HEK293 (cell line): Measurements from ENCODE around the gene ZNF189.

Experiments
- CTCF ChIA-PET: fragments of 350-600 bp; formaldehyde crosslinking; extraction: SDS; loops from one replicate; lab custom pipeline; 2021; ENCODE audit warnings: antibody characterized with exemption; lab: Yijun Ruan, JAX
- POLR2A ChIA-PET: fragments of 300-600 bp; formaldehyde crosslinking; extraction: SDS; loops from one replicate; lab custom pipeline; 2020; ENCODE audit warnings: antibody characterized with exemption, inconsistent platforms; lab: Yijun Ruan, JAX
- H3K27ac ChIP-seq: fragments of 200-500 bp; sonication (Bioruptor generic); 2 replicates; pipeline ENCODE4 v1.5.1; 2014; ENCODE audit warnings: low read depth, low read length, control low read depth, inconsistent platforms; ENCODE audit errors: extremely low read depth
- H3K36me3 ChIP-seq, 2 experiments: fragments of 200-500 bp in 1 of 2; sonication (Bioruptor generic) in 1 of 2; 1 replicate in 1 of 2; 2 replicates in 1 of 2; pipeline ENCODE4 v1.5.1; 2014 to 2017; ENCODE audit warnings: inconsistent platforms in 2 of 2, low read length in 2 of 2; ENCODE audit not compliant: control insufficient read depth in 2 of 2, insufficient read depth in 1 of 2
- H3K4me1 ChIP-seq: fragments of 200-500 bp; sonication (Bioruptor generic); 2 replicates; pipeline ENCODE4 v1.5.1; 2014; ENCODE audit warnings: mild to moderate bottlenecking, low read length, inconsistent platforms; ENCODE audit not compliant: control insufficient read depth, insufficient read depth
- H3K4me3 ChIP-seq: 2 replicates; pipeline ENCODE4 v1.5.1; 2011; ENCODE audit warnings: low read depth, mild to moderate bottlenecking, control low read depth, low read length, moderate library complexity
- H3K9me3 ChIP-seq: fragments of 200-500 bp; sonication (Bioruptor generic); 2 replicates; pipeline ENCODE4 v1.5.1; 2014; ENCODE audit warnings: low read depth, low read length, inconsistent platforms; ENCODE audit not compliant: control insufficient read depth, insufficient read depth
- AEBP2 ChIP-seq: fragments of 450-650 bp; formaldehyde crosslinking; IDR thresholded peaks from 2 replicates; pipeline ENCODE4 v1.5.1; 2016; ENCODE audit warnings: missing biosample characterization, missing genetic modification characterization, borderline replicate concordance
- BCL6B ChIP-seq: fragments of 450-650 bp; formaldehyde crosslinking; IDR thresholded peaks from 2 replicates; pipeline ENCODE4 v1.5.1; 2017; ENCODE audit warnings: missing biosample characterization, missing genetic modification characterization
- HOXA7 ChIP-seq: sonication (generic); formaldehyde crosslinking; IDR thresholded peaks from 2 replicates; pipeline ENCODE4 v1.8.1; 2022; ENCODE audit warnings: missing genetic modification reagents, borderline replicate concordance
- KLF8 ChIP-seq: fragments of 450-650 bp; formaldehyde crosslinking; IDR thresholded peaks from 2 replicates; pipeline ENCODE4 v1.5.1; 2016; ENCODE audit warnings: missing biosample characterization, missing genetic modification characterization
- OSR2 ChIP-seq: fragments of 450-650 bp; formaldehyde crosslinking; IDR thresholded peaks from 2 replicates; pipeline ENCODE4 v1.5.1; 2016; ENCODE audit warnings: missing biosample characterization, missing genetic modification characterization
- PRDM1 ChIP-seq: fragments of 450-650 bp; formaldehyde crosslinking; IDR thresholded peaks from 2 replicates; pipeline ENCODE4; 2016; ENCODE audit warnings: missing biosample characterization, missing genetic modification characterization
- PRDM4 ChIP-seq: fragments of 450-650 bp; formaldehyde crosslinking; IDR thresholded peaks from 2 replicates; pipeline ENCODE4 v1.5.1; 2017; ENCODE audit warnings: missing biosample characterization, missing genetic modification characterization
- REST ChIP-seq: fragments of 450-650 bp; formaldehyde crosslinking; IDR thresholded peaks from 2 replicates; pipeline ENCODE4 v1.5.1; 2016; ENCODE audit warnings: missing biosample characterization, missing genetic modification characterization
- ZBTB8A ChIP-seq: fragments of 450-650 bp; formaldehyde crosslinking; IDR thresholded peaks from 2 replicates; pipeline ENCODE4 v1.5.1; 2016; ENCODE audit warnings: missing biosample characterization, missing genetic modification characterization
- ZFP69B ChIP-seq: fragments of 450-650 bp; formaldehyde crosslinking; IDR thresholded peaks from 2 replicates; pipeline ENCODE4 v1.5.1; 2016; ENCODE audit warnings: missing biosample characterization, missing genetic modification characterization
- ZNF148 ChIP-seq: fragments of 450-650 bp; formaldehyde crosslinking; IDR thresholded peaks from 2 replicates; pipeline ENCODE4 v1.5.0; 2017; ENCODE audit warnings: missing biosample characterization, missing genetic modification characterization, borderline replicate concordance
- ZNF202 ChIP-seq: fragments of 450-650 bp; formaldehyde crosslinking; IDR thresholded peaks from 2 replicates; pipeline ENCODE4 v1.5.1; 2016; ENCODE audit warnings: missing biosample characterization, missing genetic modification characterization, borderline replicate concordance
- ZNF211 ChIP-seq: fragments of 450-650 bp; formaldehyde crosslinking; IDR thresholded peaks from 2 replicates; pipeline ENCODE4 v1.5.1; 2016; ENCODE audit warnings: low read depth, missing biosample characterization, missing genetic modification characterization
- ZNF221 ChIP-seq: fragments of 450-650 bp; formaldehyde crosslinking; IDR thresholded peaks from 2 replicates; pipeline ENCODE4 v1.5.1; 2017; ENCODE audit warnings: missing biosample characterization, missing genetic modification characterization, borderline replicate concordance
- ZNF335 ChIP-seq: fragments of 450-650 bp; formaldehyde crosslinking; conservative IDR thresholded peaks from 2 replicates; pipeline ENCODE4 v1.5.1; 2016; ENCODE audit warnings: missing biosample characterization, missing genetic modification characterization
- ZNF354C ChIP-seq: fragments of 450-650 bp; formaldehyde crosslinking; IDR thresholded peaks from 2 replicates; pipeline ENCODE4 v1.5.1; 2016; ENCODE audit warnings: missing biosample characterization, missing genetic modification characterization, low read depth, borderline replicate concordance
- ZNF423 ChIP-seq: fragments of 450-650 bp; formaldehyde crosslinking; IDR thresholded peaks from 2 replicates; pipeline ENCODE4 v1.5.1; 2016; ENCODE audit warnings: missing biosample characterization, missing genetic modification characterization
- ZNF514 ChIP-seq: fragments of 450-650 bp; formaldehyde crosslinking; IDR thresholded peaks from 2 replicates; pipeline ENCODE4 v1.5.1; 2016; ENCODE audit warnings: missing biosample characterization, missing genetic modification characterization
- ZNF621 ChIP-seq: fragments of 450-650 bp; formaldehyde crosslinking; IDR thresholded peaks from 2 replicates; pipeline ENCODE4 v1.5.1; 2017; ENCODE audit warnings: missing biosample characterization, missing genetic modification characterization

Gene ZNF189

GRCh38 chr9:101437806-101438232 lies 39.2 kb downstream of the ZNF189 start:
- Histone ChIP-seq H3K9me3 (no peaks in the 10 kb centered on the region), H3K36me3 (no peaks in the 10 kb centered on the region), H3K4me1 (no peaks in the 10 kb centered on the region), H3K4me3 (no peak overlapping the region), H3K27ac (no peak overlapping the region)
- ChIA-PET CTCF (interaction anchor here (1.1 kb wide), 1 partner anchor 11 kb away, joined by 3 read pairs; no protein-coding TSS in a partner anchor), POLR2A (interaction anchor here (1.1 kb wide), 1 partner anchor 11 kb away, joined by 3 read pairs; no protein-coding TSS in a partner anchor)
- TF ChIP-seq ZNF148 (tag by site-specific recombination) (no peak), ZNF335 (tag by site-specific recombination) (no peak), BCL6B (tag by site-specific recombination) (no peak), PRDM4 (tag by site-specific recombination) (no peak), ZNF514 (tag by site-specific recombination) (no peak), ZNF621 (no peak), AEBP2 (no peak), REST (tag by site-specific recombination) (no peak), ZNF423 (tag by site-specific recombination) (no peak), ZNF221 (tag by site-specific recombination) (no peak), KLF8 (no peak), HOXA7 (CRISPR knock-in tag) (no peak), ZFP69B (tag by site-specific recombination) (no peak), PRDM1 (no peak), ZNF354C (tag by site-specific recombination) (no peak), ZNF202 (tag by site-specific recombination) (no peak), OSR2 (tag by site-specific recombination) (no peak), ZBTB8A (no peak), ZNF211 (tag by site-specific recombination) (no peak)
